HEK293 (cell line): Measurements from ENCODE around the gene ITPRIPL2.

Source experiments
- BCL11B ChIP-seq: fragments of 450-650 bp; formaldehyde crosslinking; IDR thresholded peaks from 2 replicates; pipeline ENCODE4 v1.5.1; 2016; ENCODE audit warnings: low read depth, missing biosample characterization, missing genetic modification characterization
- GLI4 ChIP-seq: fragments of 450-650 bp; formaldehyde crosslinking; IDR thresholded peaks from 2 replicates; pipeline ENCODE4 v1.5.1; 2016; ENCODE audit warnings: missing biosample characterization, missing genetic modification characterization
- GLIS1 ChIP-seq: fragments of 450-650 bp; formaldehyde crosslinking; IDR thresholded peaks from 2 replicates; pipeline ENCODE4 v1.5.1; 2016; ENCODE audit warnings: missing biosample characterization, missing genetic modification characterization
- GLIS2 ChIP-seq: fragments of 450-650 bp; formaldehyde crosslinking; IDR thresholded peaks from 2 replicates; pipeline ENCODE4 v1.5.1; 2016; ENCODE audit warnings: missing biosample characterization, missing genetic modification characterization
- HOXA7 ChIP-seq: sonication (generic); formaldehyde crosslinking; IDR thresholded peaks from 2 replicates; pipeline ENCODE4 v1.8.1; 2022; ENCODE audit warnings: missing genetic modification reagents, borderline replicate concordance
- KLF1 ChIP-seq: fragments of 450-650 bp; formaldehyde crosslinking; IDR thresholded peaks from 2 replicates; pipeline ENCODE4 v1.5.1; 2016; ENCODE audit warnings: missing biosample characterization, missing genetic modification characterization
- KLF16 ChIP-seq: fragments of 450-650 bp; formaldehyde crosslinking; IDR thresholded peaks from 2 replicates; pipeline ENCODE4 v1.5.1; 2017; ENCODE audit warnings: missing biosample characterization, missing genetic modification characterization
- KLF8 ChIP-seq: fragments of 450-650 bp; formaldehyde crosslinking; IDR thresholded peaks from 2 replicates; pipeline ENCODE4 v1.5.1; 2016; ENCODE audit warnings: missing biosample characterization, missing genetic modification characterization
- PATZ1 ChIP-seq: fragments of 450-650 bp; formaldehyde crosslinking; IDR thresholded peaks from 2 replicates; pipeline ENCODE4 v1.5.1; 2016; ENCODE audit warnings: missing biosample characterization, missing genetic modification characterization
- SP3 ChIP-seq: fragments of 450-650 bp; formaldehyde crosslinking; IDR thresholded peaks from 2 replicates; pipeline ENCODE4 v1.5.1; 2016; ENCODE audit warnings: missing biosample characterization, missing genetic modification characterization
- YY2 ChIP-seq: fragments of 450-650 bp; formaldehyde crosslinking; IDR thresholded peaks from 2 replicates; pipeline ENCODE4 v1.5.1; 2016; ENCODE audit warnings: missing biosample characterization, missing genetic modification characterization
- ZBTB20 ChIP-seq: fragments of 450-650 bp; formaldehyde crosslinking; IDR thresholded peaks from 2 replicates; pipeline ENCODE4 v1.5.1; 2016; ENCODE audit warnings: missing biosample characterization, missing genetic modification characterization
- ZBTB48 ChIP-seq: fragments of 450-650 bp; formaldehyde crosslinking; IDR thresholded peaks from 2 replicates; pipeline ENCODE4 v1.5.1; 2016; ENCODE audit warnings: missing biosample characterization, missing genetic modification characterization
- ZEB2 ChIP-seq: fragments of 450-650 bp; formaldehyde crosslinking; IDR thresholded peaks from 2 replicates; pipeline ENCODE4 v1.5.1; 2016; ENCODE audit warnings: missing biosample characterization, missing genetic modification characterization
- ZIC2 ChIP-seq: fragments of 450-650 bp; formaldehyde crosslinking; IDR thresholded peaks from 2 replicates; pipeline ENCODE4 v1.5.1; 2016; ENCODE audit warnings: missing biosample characterization, missing genetic modification characterization
- ZNF175 ChIP-seq: fragments of 450-650 bp; formaldehyde crosslinking; IDR thresholded peaks from 2 replicates; pipeline ENCODE4 v1.5.1; 2016; ENCODE audit warnings: missing biosample characterization, missing genetic modification characterization
- ZNF324 ChIP-seq: fragments of 450-650 bp; formaldehyde crosslinking; IDR thresholded peaks from 2 replicates; pipeline ENCODE4 v1.5.1; 2016; ENCODE audit warnings: missing biosample characterization, missing genetic modification characterization
- ZNF341 ChIP-seq: fragments of 450-650 bp; formaldehyde crosslinking; IDR thresholded peaks from 2 replicates; pipeline ENCODE4; 2016; ENCODE audit warnings: low read depth, missing biosample characterization, missing genetic modification characterization
- ZNF398 ChIP-seq: fragments of 450-650 bp; formaldehyde crosslinking; IDR thresholded peaks from 2 replicates; pipeline ENCODE4 v1.5.1; 2017; ENCODE audit warnings: missing biosample characterization, missing genetic modification characterization
- ZNF426 ChIP-seq: fragments of 450-650 bp; formaldehyde crosslinking; IDR thresholded peaks from 2 replicates; pipeline ENCODE4 v1.5.1; 2017; ENCODE audit warnings: missing biosample characterization, missing genetic modification characterization, mild to moderate bottlenecking, inconsistent platforms, moderate library complexity
- ZNF623 ChIP-seq: fragments of 450-650 bp; formaldehyde crosslinking; IDR thresholded peaks from 2 replicates; pipeline ENCODE4 v1.5.1; 2016; ENCODE audit warnings: missing biosample characterization, missing genetic modification characterization
- ZNF629 ChIP-seq: fragments of 450-650 bp; formaldehyde crosslinking; IDR thresholded peaks from 2 replicates; pipeline ENCODE4 v1.5.1; 2017; ENCODE audit warnings: missing biosample characterization, missing genetic modification characterization
- ZNF654 ChIP-seq: fragments of 450-650 bp; formaldehyde crosslinking; IDR thresholded peaks from 2 replicates; pipeline ENCODE4 v1.5.1; 2016; ENCODE audit warnings: low read depth, missing biosample characterization, missing genetic modification characterization
- TF ChIP-seq, protein P1 (sequence below): fragments of 450-650 bp; formaldehyde crosslinking; optimal IDR thresholded peaks from 2 replicates; pipeline ENCODE3; 2016; ENCODE audit warnings: missing biosample characterization, mild to moderate bottlenecking, missing genetic modification characterization
- TF ChIP-seq, protein P2 (sequence below): fragments of 450-650 bp; formaldehyde crosslinking; IDR thresholded peaks from 2 replicates; pipeline ENCODE4 v1.5.1; 2016; ENCODE audit warnings: missing biosample characterization, missing genetic modification characterization
- TF ChIP-seq, protein P3 (sequence below): fragments of 450-650 bp; formaldehyde crosslinking; IDR thresholded peaks from 2 replicates; pipeline ENCODE4 v1.5.1; 2016; ENCODE audit warnings: missing biosample characterization, missing genetic modification characterization
- TF ChIP-seq, protein P4 (sequence below): fragments of 450-650 bp; formaldehyde crosslinking; IDR thresholded peaks from 2 replicates; pipeline ENCODE4 v1.5.1; 2016; ENCODE audit warnings: missing biosample characterization, missing genetic modification characterization

Gene ITPRIPL2

DNA sequence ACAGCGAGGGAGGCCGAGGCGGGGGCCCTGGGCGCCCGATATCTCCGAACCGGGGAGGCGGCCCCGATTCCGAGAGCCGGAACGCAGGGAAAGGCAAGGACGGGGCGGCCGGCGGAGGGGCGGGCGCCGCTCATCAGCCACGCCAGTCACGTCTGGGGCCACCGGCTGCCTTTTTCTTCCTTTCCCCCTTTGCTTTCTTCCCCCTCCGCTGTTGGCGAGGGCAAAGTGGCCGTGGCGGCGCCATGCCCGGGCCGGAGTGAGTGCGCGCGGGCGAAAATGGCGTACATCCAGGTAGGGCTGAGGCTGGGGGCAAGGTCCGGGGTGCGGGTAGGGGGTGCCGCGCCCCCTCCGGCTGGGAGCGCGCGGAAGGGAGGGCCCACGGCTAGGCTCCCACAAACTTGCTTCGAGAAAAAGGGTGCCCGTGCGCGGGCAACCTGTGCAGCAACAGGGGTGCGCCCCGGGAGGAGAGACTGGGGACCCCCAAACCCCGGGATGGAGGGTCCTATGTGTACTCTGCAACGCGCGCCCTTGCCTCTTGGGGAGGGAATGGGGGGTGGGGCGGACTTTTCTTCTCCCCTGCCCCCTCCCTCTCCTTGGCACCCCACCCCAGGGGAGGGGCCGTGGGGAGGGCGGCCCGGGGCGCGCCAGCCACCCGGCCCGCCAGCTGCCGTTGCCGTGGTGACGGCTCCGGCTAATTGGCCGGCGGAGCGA, 54.8 kb downstream of the ITPRIPL2 start (continued):
- TF ChIP-seq GLIS1 (tag by site-specific recombination): peak; percentile 27; the same call in 1 of the 2 replicates
- peak; percentile 62; the same call in 1 of the 2 replicates for TF ChIP-seq KLF8 (tag by site-specific recombination)
- TF ChIP-seq ZBTB48: 0 out of 2 replicates have a peak, but pooled peaks have one; percentile 35
- no peak for TF ChIP-seq ZNF629 (tag by site-specific recombination)
- TF ChIP-seq ZEB2 (tag by site-specific recombination): 0 out of 2 replicates have a peak, but pooled peaks have one; percentile 24
- TF ChIP-seq PATZ1 (tag by site-specific recombination): peak; percentile 89
- no peak for TF ChIP-seq ZNF654 (tag by site-specific recombination)
- no peak; the same call in 1 of the 2 replicates for TF ChIP-seq KLF16 (tag by site-specific recombination)
- 0 out of 2 replicates have a peak, but pooled peaks have one; percentile 17 for TF ChIP-seq ZNF324
- TF ChIP-seq ZNF398 (tag by site-specific recombination): peak; percentile 93
- TF ChIP-seq, protein P1, sequence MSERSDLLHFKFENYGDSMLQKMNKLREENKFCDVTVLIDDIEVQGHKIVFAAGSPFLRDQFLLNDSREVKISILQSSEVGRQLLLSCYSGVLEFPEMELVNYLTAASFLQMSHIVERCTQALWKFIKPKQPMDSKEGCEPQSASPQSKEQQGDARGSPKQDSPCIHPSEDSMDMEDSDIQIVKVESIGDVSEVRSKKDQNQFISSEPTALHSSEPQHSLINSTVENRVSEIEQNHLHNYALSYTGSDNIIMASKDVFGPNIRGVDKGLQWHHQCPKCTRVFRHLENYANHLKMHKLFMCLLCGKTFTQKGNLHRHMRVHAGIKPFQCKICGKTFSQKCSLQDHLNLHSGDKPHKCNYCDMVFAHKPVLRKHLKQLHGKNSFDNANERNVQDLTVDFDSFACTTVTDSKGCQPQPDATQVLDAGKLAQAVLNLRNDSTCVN: peak; percentile 84
- peak; percentile 87 for TF ChIP-seq KLF1 (tag by site-specific recombination)
- peak; percentile 79 for TF ChIP-seq GLIS2 (tag by site-specific recombination)
- peak; percentile 79 for TF ChIP-seq ZBTB20 (tag by site-specific recombination)
- TF ChIP-seq, protein P2, sequence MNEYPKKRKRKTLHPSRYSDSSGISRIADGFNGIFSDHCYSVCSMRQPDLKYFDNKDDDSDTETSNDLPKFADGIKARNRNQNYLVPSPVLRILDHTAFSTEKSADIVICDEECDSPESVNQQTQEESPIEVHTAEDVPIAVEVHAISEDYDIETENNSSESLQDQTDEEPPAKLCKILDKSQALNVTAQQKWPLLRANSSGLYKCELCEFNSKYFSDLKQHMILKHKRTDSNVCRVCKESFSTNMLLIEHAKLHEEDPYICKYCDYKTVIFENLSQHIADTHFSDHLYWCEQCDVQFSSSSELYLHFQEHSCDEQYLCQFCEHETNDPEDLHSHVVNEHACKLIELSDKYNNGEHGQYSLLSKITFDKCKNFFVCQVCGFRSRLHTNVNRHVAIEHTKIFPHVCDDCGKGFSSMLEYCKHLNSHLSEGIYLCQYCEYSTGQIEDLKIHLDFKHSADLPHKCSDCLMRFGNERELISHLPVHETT (tag by site-specific recombination): no peak
- TF ChIP-seq SP3: peak; percentile 75
- TF ChIP-seq HOXA7 (CRISPR knock-in tag): no peak
- no peak for TF ChIP-seq ZNF426
- TF ChIP-seq ZIC2 (tag by site-specific recombination): peak; percentile 33; the same call in 1 of the 2 replicates
- no peak for TF ChIP-seq ZNF175
- TF ChIP-seq GLI4 (tag by site-specific recombination): no peak
- TF ChIP-seq, protein P3, sequence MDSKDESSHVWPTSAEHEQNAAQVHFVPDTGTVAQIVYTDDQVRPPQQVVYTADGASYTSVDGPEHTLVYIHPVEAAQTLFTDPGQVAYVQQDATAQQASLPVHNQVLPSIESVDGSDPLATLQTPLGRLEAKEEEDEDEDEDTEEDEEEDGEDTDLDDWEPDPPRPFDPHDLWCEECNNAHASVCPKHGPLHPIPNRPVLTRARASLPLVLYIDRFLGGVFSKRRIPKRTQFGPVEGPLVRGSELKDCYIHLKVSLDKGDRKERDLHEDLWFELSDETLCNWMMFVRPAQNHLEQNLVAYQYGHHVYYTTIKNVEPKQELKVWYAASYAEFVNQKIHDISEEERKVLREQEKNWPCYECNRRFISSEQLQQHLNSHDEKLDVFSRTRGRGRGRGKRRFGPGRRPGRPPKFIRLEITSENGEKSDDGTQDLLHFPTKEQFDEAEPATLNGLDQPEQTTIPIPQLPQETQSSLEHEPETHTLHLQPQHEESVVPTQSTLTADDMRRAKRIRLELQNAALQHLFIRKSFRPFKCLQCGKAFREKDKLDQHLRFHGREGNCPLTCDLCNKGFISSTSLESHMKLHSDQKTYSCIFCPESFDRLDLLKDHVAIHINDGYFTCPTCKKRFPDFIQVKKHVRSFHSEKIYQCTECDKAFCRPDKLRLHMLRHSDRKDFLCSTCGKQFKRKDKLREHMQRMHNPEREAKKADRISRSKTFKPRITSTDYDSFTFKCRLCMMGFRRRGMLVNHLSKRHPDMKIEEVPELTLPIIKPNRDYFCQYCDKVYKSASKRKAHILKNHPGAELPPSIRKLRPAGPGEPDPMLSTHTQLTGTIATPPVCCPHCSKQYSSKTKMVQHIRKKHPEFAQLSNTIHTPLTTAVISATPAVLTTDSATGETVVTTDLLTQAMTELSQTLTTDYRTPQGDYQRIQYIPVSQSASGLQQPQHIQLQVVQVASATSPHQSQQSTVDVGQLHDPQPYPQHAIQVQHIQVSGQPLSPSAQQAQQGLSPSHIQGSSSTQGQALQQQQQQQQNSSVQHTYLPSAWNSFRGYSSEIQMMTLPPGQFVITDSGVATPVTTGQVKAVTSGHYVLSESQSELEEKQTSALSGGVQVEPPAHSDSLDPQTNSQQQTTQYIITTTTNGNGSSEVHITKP (tag by site-specific recombination): peak; percentile 41; the same call in 1 of the 2 replicates
- no peak for TF ChIP-seq BCL11B (tag by site-specific recombination)
- TF ChIP-seq, protein P4, sequence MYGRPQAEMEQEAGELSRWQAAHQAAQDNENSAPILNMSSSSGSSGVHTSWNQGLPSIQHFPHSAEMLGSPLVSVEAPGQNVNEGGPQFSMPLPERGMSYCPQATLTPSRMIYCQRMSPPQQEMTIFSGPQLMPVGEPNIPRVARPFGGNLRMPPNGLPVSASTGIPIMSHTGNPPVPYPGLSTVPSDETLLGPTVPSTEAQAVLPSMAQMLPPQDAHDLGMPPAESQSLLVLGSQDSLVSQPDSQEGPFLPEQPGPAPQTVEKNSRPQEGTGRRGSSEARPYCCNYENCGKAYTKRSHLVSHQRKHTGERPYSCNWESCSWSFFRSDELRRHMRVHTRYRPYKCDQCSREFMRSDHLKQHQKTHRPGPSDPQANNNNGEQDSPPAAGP (tag by site-specific recombination): 0 out of 2 replicates have a peak, but pooled peaks have one; percentile 48
- TF ChIP-seq ZNF623: no peak
- peak; percentile 85; the same call in 1 of the 2 replicates for TF ChIP-seq ZNF341
- TF ChIP-seq YY2: 0 out of 2 replicates have a peak, but pooled peaks have one; percentile 51
